Naive B cell (primary cell): Measurements from ENCODE around the gene COX6A2. TPM values are rescaled to one million over a fixed set of nuclear protein-coding genes. Genes with fewer than 3 reads are reported as not detected.
A peak's percentile ranks its signal among the peaks of the same experiment; 100 is the strongest.
"Not testable (repeated sequence)": the region's sequence is repeated elsewhere in the genome, so short reads cannot be mapped to it uniquely, and the experiment has no call there.

Source experiments
- ATAC-seq, 2 donors: fragments of 150-1000 bp; cut with Tn5 transposase; 2 replicates each; pipeline ENCODE4 v1.10.0; 2021; ENCODE audit warnings: low read depth in 2 of 2, mild to moderate bottlenecking in 2 of 2, moderate library complexity in 2 of 2
- DNase-seq: peaks from one replicate; pipeline ENCODE4 v3.0.0; 2022
- H3K27ac Mint-ChIP-seq, 6 donors: one replicate each; pipeline ENCODE4 v1.8.0; 2020 to 2022; ENCODE audit warnings: mild to moderate bottlenecking in 6 of 6, mixed read lengths in 6 of 6, moderate library complexity in 5 of 6, inconsistent platforms in 2 of 6
- H3K27me3 Mint-ChIP-seq, 3 donors: one replicate each; pipeline ENCODE4 v1.8.0; 2021 to 2022; ENCODE audit warnings: mixed read lengths in 3 of 3, mild to moderate bottlenecking in 1 of 3
- H3K36me3 Mint-ChIP-seq, 2 donors: one replicate each; pipeline ENCODE4 v1.8.0; 2020 to 2022; ENCODE audit warnings: mixed read lengths in 2 of 2, inconsistent platforms in 1 of 2, mild to moderate bottlenecking in 1 of 2
- H3K4me1 Mint-ChIP-seq, 3 donors: one replicate each; pipeline ENCODE4 v1.8.0; 2020 to 2022; ENCODE audit warnings: mixed read lengths in 3 of 3, inconsistent platforms in 1 of 3, mild to moderate bottlenecking in 1 of 3, moderate library complexity in 1 of 3
- H3K4me3 Mint-ChIP-seq, 8 donors: one replicate each; pipeline ENCODE4 v1.8.0; 2020 to 2022; ENCODE audit warnings: mild to moderate bottlenecking in 8 of 8, mixed read lengths in 8 of 8, moderate library complexity in 8 of 8, inconsistent platforms in 2 of 8
- H3K9me3 Mint-ChIP-seq, 7 donors: one replicate each; pipeline ENCODE4 v1.8.0; 2020 to 2022; ENCODE audit warnings: mixed read lengths in 7 of 7, mild to moderate bottlenecking in 5 of 7, inconsistent platforms in 2 of 7, moderate library complexity in 1 of 7
- polyA plus RNA-seq, 6 donors: library from polyadenylated mRNA; unstranded; fragments of 300-500 nt; fragmentation: Illumina TruSeq; gene quantifications; one replicate each; pipeline ENCODE4 v1.2.3, GENCODE V29; 2021; ENCODE audit warnings: low read depth in 6 of 6

The COX6A2 gene
- polyA plus RNA-seq, 6 donors from 2014 or later = not detected

DNA sequence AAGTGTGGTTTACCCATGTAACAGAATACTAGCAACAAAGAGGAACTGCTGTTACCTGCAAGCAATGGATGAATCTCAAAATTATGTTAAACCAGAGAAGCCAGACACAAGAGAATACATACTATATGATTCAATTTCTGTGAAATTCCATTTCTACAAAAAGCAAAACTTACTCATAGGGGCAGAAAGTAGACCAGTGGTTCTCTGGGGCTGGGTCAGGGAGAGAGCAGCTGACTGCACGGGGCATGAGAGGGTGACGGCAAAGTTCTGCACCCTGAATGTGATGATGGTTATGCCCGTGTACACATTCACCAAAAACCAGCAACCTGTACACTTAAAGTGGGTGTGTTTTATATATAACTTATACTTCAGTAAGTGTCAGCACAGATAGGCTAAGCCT lies 11.4 kb upstream of the COX6A2 start:
- Mint-ChIP-seq H3K27ac (no peak overlapping the region), H3K4me1 (peaks cover 18 to 22% (median 22%) of the 10 kb centered on the region in 3 donors), H3K4me3 (peak overlapping the region in 3 of 8 donors; percentile 8 to 42 (median 28)), H3K36me3 (no peaks in the 10 kb centered on the region), H3K9me3 (no peaks in the 10 kb centered on the region), H3K27me3 (peaks cover 0 to 5% (median 0%) of the 10 kb centered on the region in 3 donors)
- no peak for ATAC-seq
- no peak for DNase-seq

DNA sequence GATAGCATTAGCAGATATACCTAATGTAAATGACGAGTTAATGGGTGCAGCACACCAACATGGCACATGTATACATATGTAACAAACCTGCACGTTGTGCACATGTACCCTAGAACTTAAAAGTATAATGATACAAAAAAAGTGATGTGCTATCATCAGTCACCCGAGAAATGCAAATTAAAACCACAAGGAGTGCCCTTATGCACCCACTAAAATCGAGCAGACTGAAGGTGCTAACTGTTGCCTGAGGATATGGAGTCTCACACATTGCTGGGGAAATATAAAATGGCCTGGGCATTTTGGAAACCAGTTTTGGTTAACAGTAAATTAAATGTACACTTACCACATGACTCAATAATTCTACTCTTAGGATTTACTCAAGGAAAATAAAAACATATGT lies 10.9 kb upstream of the COX6A2 start:
- Mint-ChIP-seq H3K4me1 (peaks cover 18 to 22% (median 22%) of the 10 kb centered on the region in 3 donors), H3K4me3 (peak overlapping the region in 2 of 8 donors; percentile 8 to 42)
- not testable (repeated sequence) for H3K27ac Mint-ChIP-seq, H3K36me3 Mint-ChIP-seq, DNase-seq, H3K9me3 Mint-ChIP-seq, H3K27me3 Mint-ChIP-seq
- ATAC-seq = peak; percentile 64 to 69

DNA sequence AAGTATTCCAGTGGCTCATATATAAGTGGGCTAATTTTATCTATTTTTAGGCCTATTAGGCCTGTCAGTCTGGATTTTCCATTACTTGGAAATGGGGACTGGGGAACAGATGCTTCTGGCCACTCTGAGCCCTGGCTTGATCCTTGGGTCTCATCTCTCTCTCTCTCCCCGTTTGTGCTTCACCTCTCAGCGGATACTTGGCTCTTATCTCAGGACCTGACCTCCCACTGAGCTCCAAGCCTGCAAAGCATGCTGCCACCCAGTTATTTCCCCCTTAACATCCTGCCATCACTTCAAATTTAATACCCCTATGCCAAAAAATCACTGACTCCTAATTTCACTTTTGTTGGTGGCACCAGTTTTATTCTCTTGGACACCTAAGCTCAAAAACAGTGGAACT lies 10.3 kb upstream of the COX6A2 start:
- no peaks in the 10 kb centered on the region for H3K9me3 Mint-ChIP-seq
- peak overlapping the region in 1 of 6 donors; percentile 70 for H3K27ac Mint-ChIP-seq
- peaks cover 0 to 5% (median 0%) of the 10 kb centered on the region in 3 donors for H3K27me3 Mint-ChIP-seq
- H3K4me1 Mint-ChIP-seq = peaks cover 18 to 22% (median 22%) of the 10 kb centered on the region in 3 donors
- H3K4me3 Mint-ChIP-seq = peak overlapping the region in 1 of 8 donors; percentile 56
- H3K36me3 Mint-ChIP-seq = no peaks in the 10 kb centered on the region
- DNase-seq = no peak
- no peak for ATAC-seq

DNA sequence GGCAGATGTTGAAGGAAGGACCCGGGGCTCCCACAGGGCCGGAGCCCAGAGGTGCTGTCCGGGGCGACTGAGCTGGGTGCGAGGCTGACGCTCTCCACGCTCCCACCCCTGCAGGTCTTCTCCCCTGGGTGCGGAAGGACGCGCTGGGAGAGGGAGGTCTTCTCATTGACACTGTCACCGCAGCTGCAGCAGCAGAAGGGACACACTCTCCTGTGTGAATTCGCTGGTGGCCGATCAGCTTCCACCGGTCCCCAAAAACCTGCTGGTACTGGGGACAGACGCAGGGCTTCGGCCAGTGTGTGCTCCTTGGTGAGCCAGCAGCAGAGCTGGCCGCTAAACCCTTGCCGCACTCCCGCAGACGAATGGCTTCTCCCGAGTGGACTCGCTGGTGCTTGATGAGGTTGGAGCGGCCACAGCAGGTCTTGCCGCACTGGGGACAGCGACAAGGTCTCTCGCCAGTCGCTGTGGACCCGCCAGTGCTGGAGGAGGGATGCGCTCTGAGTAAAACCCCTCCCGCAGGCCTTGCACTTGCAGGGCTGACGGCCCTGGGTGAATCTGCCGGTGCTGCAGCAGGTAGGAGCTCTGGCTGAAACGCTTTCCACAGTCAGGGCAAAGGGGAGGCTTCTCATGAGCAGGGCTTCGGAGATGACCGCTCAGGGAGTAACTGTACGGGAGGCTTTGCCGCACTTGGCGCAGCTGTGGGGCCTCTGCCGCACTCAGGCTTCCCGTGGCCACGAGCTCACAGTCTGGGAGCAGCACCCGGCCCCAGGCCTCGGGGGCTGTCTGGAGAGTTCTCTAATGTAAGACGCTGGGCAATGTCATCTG lies 8.3 kb upstream of the COX6A2 start:
- no peak for DNase-seq
- Mint-ChIP-seq H3K4me1 (peaks cover 13 to 16% (median 14%) of the 10 kb centered on the region in 3 donors), H3K27ac (peak overlapping the region in 2 of 6 donors; percentile 10 to 37), H3K27me3 (no peaks in the 10 kb centered on the region), H3K9me3 (no peaks in the 10 kb centered on the region), H3K4me3 (no peak overlapping the region), H3K36me3 (no peaks in the 10 kb centered on the region)
- no peak for ATAC-seq

DNA sequence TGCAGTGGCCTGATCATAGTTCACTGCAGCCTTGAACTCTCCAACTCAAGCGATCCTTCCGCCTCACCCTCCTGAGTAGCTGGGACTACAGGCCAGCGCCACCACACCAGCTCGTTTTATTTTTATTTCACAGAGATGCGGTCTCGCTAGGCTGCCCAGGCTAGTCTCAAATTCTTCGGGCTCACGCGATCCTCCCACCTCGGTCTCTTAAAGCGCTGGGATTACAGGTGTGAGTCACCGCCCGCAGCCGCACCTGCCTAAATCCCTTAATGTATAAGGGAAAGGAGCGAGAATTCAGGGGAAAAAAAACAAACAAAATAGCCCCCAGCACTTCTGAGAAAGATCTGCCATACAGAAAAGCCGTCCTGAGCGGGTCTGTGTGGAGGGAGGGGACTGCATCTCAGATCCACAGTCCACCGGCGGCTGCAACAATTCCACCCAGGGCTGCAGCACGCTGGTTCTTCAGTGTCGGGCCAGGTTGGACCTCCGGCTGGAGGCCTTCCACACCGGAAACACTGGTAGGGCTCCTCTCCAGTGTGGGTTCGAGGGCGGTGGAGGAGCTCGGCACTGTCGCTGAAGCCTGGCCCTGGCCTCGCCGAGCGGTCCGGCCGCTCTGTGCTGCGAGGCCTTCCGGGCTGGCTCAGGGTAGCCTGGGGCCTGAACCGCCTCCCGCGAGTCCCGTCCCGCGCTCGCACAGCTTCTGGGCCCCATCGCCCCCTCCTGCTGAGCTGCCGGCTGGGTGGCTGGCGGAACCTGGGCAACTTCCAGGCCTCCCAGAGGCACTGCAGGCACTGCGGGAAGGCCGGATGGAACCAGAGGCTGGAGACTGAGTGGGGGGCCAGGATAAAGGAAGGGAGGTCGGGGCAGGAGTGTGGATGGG lies 7.4 kb upstream of the COX6A2 start:
- Mint-ChIP-seq H3K27ac (no peak overlapping the region), H3K4me3 (no peak overlapping the region), H3K27me3 (no peaks in the 10 kb centered on the region), H3K4me1 (peaks cover 13 to 16% (median 14%) of the 10 kb centered on the region in 3 donors), H3K9me3 (no peaks in the 10 kb centered on the region), H3K36me3 (no peaks in the 10 kb centered on the region)
- DNase-seq (no peak), ATAC-seq (no peak)

DNA sequence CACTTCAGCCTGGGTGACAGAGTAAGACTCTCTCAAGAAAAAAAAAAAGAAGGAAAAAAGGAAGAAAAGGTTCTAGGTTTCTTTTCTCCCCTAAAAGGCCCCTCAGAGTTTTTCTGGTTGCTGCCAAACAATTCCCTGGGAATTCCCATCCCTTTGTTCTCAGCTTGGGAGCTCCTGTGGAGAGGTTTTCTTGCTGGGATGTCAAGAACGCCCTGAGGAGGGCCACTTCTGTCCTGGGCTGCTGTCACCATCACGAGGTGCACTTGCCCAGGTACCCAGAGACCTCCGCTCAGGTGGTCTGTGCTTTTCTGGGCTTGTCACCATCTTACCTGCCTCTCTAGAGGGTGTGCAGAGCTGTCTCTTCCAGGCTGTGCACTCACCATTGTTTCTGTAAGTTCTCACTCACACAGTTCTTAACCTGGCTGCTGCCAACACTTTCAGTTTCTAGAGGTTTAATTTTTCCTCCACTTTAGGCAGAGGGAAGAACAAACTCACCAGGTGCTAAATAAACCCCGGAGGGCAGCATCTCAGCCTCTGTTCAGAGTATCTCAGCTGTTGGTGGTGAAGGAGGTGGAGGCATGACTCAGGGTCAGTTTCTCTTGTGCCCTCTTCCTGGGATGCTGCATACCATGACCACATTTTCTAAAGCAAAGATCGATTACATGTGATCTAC lies 2.4 kb upstream of the COX6A2 start:
- Mint-ChIP-seq H3K36me3 (no peaks in the 10 kb centered on the region), H3K9me3 (no peaks in the 10 kb centered on the region), H3K27ac (peak overlapping the region in 2 of 6 donors; percentile 38 to 59), H3K27me3 (peaks cover 6 to 11% (median 10%) of the 10 kb centered on the region in 3 donors), H3K4me3 (no peak overlapping the region), H3K4me1 (peaks cover 0 to 6% (median 0%) of the 10 kb centered on the region in 3 donors)
- ATAC-seq (no peak), DNase-seq (no peak)

DNA sequence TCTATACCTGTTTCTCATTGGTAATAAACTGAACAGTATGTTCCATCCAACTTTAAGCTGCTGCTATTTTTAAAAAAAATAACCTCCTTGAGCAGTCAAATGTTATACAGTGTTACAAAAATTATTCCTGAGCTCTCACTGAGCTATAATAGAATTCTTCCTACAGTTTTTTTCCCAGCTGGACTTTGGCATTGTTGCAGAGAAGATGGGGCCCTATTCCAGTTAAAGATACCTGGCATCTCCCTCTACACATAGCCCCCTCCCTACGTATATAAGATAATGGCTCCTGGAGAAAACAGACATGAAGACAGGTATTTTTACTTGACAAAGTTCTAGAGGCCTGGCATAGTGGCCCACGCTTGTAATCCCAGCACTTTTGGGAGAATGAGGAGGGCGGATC lies 1.6 kb upstream of the COX6A2 start:
- Mint-ChIP-seq H3K9me3 (no peaks in the 10 kb centered on the region), H3K27me3 (peaks cover 6 to 18% (median 18%) of the 10 kb centered on the region in 3 donors), H3K36me3 (no peaks in the 10 kb centered on the region), H3K4me3 (no peak overlapping the region), H3K4me1 (peaks cover 0 to 6% (median 0%) of the 10 kb centered on the region in 3 donors), H3K27ac (no peak overlapping the region)
- DNase-seq = no peak
- no peak for ATAC-seq

DNA sequence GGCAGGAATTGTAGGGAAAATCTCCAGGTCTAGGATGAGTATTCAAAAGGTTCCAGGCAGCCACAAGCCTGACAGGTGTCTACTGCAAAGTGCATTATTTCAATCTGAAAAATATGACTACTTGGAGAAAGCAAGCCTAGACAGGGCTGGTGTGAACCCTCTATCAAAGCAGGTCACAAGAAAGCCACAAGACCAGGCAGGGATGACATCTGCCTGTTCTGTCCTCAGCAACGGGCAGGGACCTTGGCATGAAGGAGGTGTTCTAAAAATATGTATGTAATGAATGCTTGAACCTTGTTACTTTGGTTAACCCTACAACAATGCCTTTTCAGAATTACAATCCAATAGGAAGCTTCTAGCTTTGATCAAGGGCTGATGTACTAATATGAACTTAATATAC lies 1.2 kb upstream of the COX6A2 start:
- Mint-ChIP-seq H3K4me3 (no peak overlapping the region), H3K4me1 (peaks cover 0 to 6% (median 0%) of the 10 kb centered on the region in 3 donors)

DNA sequence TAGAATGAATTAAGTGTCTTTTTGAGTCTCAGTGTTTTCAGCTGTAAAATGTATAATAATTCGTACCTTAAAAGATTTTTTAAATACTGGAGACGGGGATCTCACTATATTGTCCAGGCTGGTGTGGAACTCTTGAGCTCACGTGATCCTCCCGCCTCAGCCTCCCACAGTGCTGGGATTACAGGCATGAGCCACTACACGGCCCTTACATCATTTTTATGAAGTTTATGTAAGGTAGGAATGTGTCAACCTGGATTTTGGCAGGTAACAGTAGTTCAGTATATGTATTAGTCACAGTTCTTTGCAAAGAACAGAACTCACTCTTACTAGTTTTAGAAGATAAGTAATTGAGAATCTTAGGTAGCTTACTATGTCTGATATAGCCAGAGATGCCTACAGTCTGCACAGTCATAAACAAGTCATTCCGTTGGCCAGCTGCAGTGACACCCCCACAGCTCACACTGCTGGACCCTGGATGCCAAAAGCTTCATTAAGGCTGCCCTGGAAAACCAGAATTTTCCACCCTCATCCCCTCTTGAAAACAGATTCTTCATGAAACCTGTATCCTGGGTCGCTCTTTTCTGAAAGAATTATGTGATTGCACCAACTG lies 583 bp upstream of the COX6A2 start:
- Mint-ChIP-seq H3K4me3 (peak overlapping the region in 6 of 8 donors; percentile 15 to 86 (median 52)), H3K9me3 (no peaks in the 10 kb centered on the region), H3K27ac (no peak overlapping the region), H3K27me3 (peaks cover 6 to 28% (median 28%) of the 10 kb centered on the region in 3 donors), H3K4me1 (peaks cover 0 to 6% (median 0%) of the 10 kb centered on the region in 3 donors), H3K36me3 (no peaks in the 10 kb centered on the region)
- DNase-seq = no peak
- ATAC-seq = no peak

More for the DNA sequence above, 1.2 kb upstream of the COX6A2 start:
- H3K27me3 Mint-ChIP-seq = peaks cover 6 to 23% (median 22%) of the 10 kb centered on the region in 3 donors
- no peaks in the 10 kb centered on the region for H3K9me3 Mint-ChIP-seq
- no peak for DNase-seq
- no peak overlapping the region for H3K27ac Mint-ChIP-seq
- ATAC-seq = no peak
- no peaks in the 10 kb centered on the region for H3K36me3 Mint-ChIP-seq

DNA sequence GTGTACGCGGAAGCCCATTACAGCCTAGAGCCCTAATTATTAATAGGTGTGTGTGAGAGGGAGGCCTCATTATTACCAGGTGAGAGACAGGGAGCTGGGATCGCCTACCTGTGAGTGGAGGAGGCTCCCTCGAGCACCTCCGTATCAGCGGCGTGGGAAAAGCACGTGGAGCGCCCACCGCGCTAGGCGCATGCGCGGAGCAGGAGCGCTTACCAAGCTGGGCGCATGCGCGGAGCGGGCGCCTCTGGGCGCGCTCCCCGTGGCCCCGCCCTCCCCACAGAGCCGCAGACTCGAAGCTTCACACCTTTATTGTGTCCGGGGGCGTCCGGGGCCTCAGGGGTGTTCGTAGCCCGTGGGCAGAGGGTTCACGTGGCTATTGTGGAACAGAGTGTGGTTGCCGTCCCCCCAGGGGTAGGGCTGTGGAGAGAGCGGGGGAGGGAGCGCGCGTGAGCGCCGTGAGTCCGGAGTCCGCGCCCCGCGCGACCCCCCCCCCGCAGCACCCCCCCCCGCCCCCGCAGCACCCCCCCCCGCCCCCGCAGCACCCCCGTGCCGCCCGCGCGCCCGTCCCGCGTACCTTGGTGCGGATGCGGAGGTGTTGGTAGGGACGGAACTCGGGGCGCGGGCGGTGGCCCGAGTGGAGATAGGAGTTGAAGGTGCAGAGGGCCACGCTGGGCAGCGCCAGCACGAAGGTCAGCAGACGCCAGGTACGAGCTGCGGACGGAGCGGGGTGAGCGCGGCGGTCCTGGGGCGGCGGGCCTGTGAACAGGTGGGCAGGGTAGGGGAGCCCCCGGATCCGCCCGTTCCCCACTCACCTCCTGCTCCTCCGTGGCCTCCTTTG lies 500 bp downstream of the COX6A2 start:
- ATAC-seq = peak; percentile 34 to 60
- Mint-ChIP-seq H3K36me3 (no peaks in the 10 kb centered on the region), H3K9me3 (no peaks in the 10 kb centered on the region), H3K4me1 (peaks cover 0 to 6% (median 0%) of the 10 kb centered on the region in 3 donors), H3K4me3 (peak overlapping the region in 7 of 8 donors; percentile 28 to 83 (median 51)), H3K27ac (peak overlapping the region in 1 of 6 donors; percentile 15), H3K27me3 (peaks cover 14 to 39% (median 38%) of the 10 kb centered on the region in 3 donors)
- peak; percentile 48 for DNase-seq

DNA sequence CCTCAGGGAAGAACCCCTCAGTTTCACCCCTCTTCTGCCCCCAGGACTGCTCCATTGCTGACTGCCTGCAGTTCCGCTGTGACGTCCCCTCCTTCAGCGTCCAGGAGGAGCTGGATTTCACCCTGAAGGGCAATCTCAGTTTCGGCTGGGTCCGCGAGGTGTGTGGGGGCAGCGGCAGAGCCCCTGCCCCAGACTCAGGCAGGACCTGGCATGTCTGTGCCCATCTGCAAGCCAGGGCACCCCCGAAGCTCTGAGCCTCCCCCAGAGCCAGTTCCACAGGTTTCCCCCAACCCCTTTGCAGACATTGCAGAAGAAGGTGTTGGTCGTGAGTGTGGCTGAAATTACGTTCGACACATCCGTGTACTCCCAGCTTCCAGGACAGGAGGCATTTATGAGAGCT lies 4.4 kb downstream of the COX6A2 start:
- H3K27ac Mint-ChIP-seq = no peak overlapping the region

DNA sequence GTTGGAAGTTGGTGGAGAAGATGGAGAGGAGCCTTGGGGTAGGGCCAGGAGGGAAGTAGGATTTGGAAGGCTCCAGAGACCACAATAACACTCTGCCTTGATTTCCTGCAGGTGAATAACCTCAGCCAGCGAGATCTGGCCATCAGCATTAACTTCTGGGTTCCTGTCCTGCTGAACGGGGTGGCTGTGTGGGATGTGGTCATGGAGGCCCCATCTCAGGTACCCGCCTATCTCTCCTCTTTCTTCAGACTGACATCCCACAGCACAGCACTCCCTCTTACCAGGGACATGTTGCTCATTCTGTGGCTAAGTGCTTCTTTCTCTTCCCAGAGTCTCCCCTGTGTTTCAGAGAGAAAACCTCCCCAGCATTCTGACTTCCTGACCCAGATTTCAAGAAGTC lies 4.9 kb downstream of the COX6A2 start:
- Mint-ChIP-seq H3K27ac (no peak overlapping the region), H3K36me3 (peaks cover 0 to 3% of the 10 kb centered on the region in 2 donors), H3K4me3 (peak overlapping the region in 1 of 8 donors; percentile 35), H3K4me1 (peaks cover 0 to 6% (median 0%) of the 10 kb centered on the region in 3 donors), H3K27me3 (peaks cover 14 to 50% (median 50%) of the 10 kb centered on the region in 3 donors), H3K9me3 (peaks cover 0 to 2% (median 0%) of the 10 kb centered on the region in 7 donors)
- DNase-seq (no peak), ATAC-seq (no peak)

More for the DNA sequence above, 4.4 kb downstream of the COX6A2 start:
- DNase-seq (no peak), ATAC-seq (no peak)
- Mint-ChIP-seq H3K4me1 (peaks cover 0 to 6% (median 0%) of the 10 kb centered on the region in 3 donors), H3K4me3 (peak overlapping the region in 1 of 8 donors; percentile 52), H3K9me3 (peaks cover 0 to 2% (median 0%) of the 10 kb centered on the region in 7 donors), H3K36me3 (no peaks in the 10 kb centered on the region), H3K27me3 (peaks cover 14 to 47% (median 46%) of the 10 kb centered on the region in 3 donors)
